KOPT-K1 (cell line): ENCODE results near the gene WDR64.
A peak's percentile ranks its signal among the peaks of the same experiment; 100 is the strongest.
"Not testable (repeated sequence)": the region's sequence is repeated elsewhere in the genome, so short reads cannot be mapped to it uniquely, and the experiment has no call there.

ENCODE experiments used
- H3K27ac ChIP-seq: fragments of 200-600 bp; sonication (generic); 2 replicates; pipeline ENCODE4 v1.5.1; 2016; ENCODE audit warnings: antibody characterized with exemption, mild to moderate bottlenecking, low read depth, low read length; ENCODE audit not compliant: poor library complexity, severe bottlenecking
- H3K36me3 ChIP-seq: fragments of 200-600 bp; sonication (generic); 2 replicates; pipeline ENCODE4 v1.5.1; 2017; ENCODE audit warnings: antibody characterized with exemption, mild to moderate bottlenecking, low read length, moderate library complexity; ENCODE audit not compliant: insufficient read depth
- H3K9me3 ChIP-seq: fragments of 200-600 bp; sonication (generic); 2 replicates; pipeline ENCODE4 v1.5.1; 2017; ENCODE audit warnings: antibody characterized with exemption, low read length, mild to moderate bottlenecking; ENCODE audit not compliant: insufficient read depth, poor library complexity, severe bottlenecking

The WDR64 gene

GRCh38 chr1:241666419-241666818 lies 14.3 kb downstream of the WDR64 start:
- Histone ChIP-seq H3K36me3 (no peaks in the 10 kb centered on the region), H3K9me3 (no peaks in the 10 kb centered on the region), H3K27ac (no peak overlapping the region)

GRCh38 chr1:241672301-241672700 lies 20.2 kb downstream of the WDR64 start:
- Histone ChIP-seq H3K9me3 (no peaks in the 10 kb centered on the region), H3K36me3 (no peaks in the 10 kb centered on the region), H3K27ac (no peak overlapping the region)

GRCh38 chr1:241674805-241675384 lies 22.8 kb downstream of the WDR64 start:
- no peaks in the 10 kb centered on the region for H3K36me3 ChIP-seq
- no peak overlapping the region for H3K27ac ChIP-seq
- H3K9me3 ChIP-seq: no peaks in the 10 kb centered on the region

- H3K27ac ChIP-seq: peak overlapping the region; percentile 90
- no peaks in the 10 kb centered on the region for H3K36me3 ChIP-seq
- H3K9me3 ChIP-seq: no peaks in the 10 kb centered on the region
Observed at GRCh38 chr1:241675983-241676382, 23.9 kb downstream of the WDR64 start.

- Histone ChIP-seq H3K9me3 (no peaks in the 10 kb centered on the region), H3K27ac (peak overlapping the region; percentile 90), H3K36me3 (no peaks in the 10 kb centered on the region)
Observed at GRCh38 chr1:241677201-241677600, 25.1 kb downstream of the WDR64 start.

GRCh38 chr1:241678536-241678935 lies 26.5 kb downstream of the WDR64 start:
- Histone ChIP-seq H3K27ac (peak overlapping the region; percentile 90), H3K9me3 (no peaks in the 10 kb centered on the region), H3K36me3 (no peaks in the 10 kb centered on the region)

GRCh38 chr1:241679404-241679803 lies 27.3 kb downstream of the WDR64 start:
- Histone ChIP-seq H3K9me3 (no peaks in the 10 kb centered on the region), H3K36me3 (no peaks in the 10 kb centered on the region), H3K27ac (peak overlapping the region; percentile 90)

GRCh38 chr1:241679961-241680360 lies 27.9 kb downstream of the WDR64 start:
- H3K9me3 ChIP-seq: no peaks in the 10 kb centered on the region
- H3K36me3 ChIP-seq: no peaks in the 10 kb centered on the region
- H3K27ac ChIP-seq: no peak overlapping the region

- H3K9me3 ChIP-seq, H3K27ac ChIP-seq, H3K36me3 ChIP-seq: not testable (repeated sequence)
Observed at GRCh38 chr1:241681861-241682448, 29.9 kb downstream of the WDR64 start.

- H3K9me3 ChIP-seq: no peaks in the 10 kb centered on the region
- no peak overlapping the region for H3K27ac ChIP-seq
- H3K36me3 ChIP-seq: no peaks in the 10 kb centered on the region
Observed at GRCh38 chr1:241682921-241683320, 30.8 kb downstream of the WDR64 start.

- Histone ChIP-seq H3K36me3 (no peaks in the 10 kb centered on the region), H3K9me3 (no peaks in the 10 kb centered on the region), H3K27ac (no peak overlapping the region)
Observed at GRCh38 chr1:241684108-241684507, 32.0 kb downstream of the WDR64 start.

- no peaks in the 10 kb centered on the region for H3K9me3 ChIP-seq
- H3K36me3 ChIP-seq: no peaks in the 10 kb centered on the region
- no peak overlapping the region for H3K27ac ChIP-seq
Observed at GRCh38 chr1:241688940-241689368, 36.9 kb downstream of the WDR64 start.

GRCh38 chr1:241695246-241696171 lies 43.4 kb downstream of the WDR64 start:
- no peaks in the 10 kb centered on the region for H3K36me3 ChIP-seq
- H3K9me3 ChIP-seq: no peaks in the 10 kb centered on the region
- no peak overlapping the region for H3K27ac ChIP-seq

- H3K27ac ChIP-seq: no peak overlapping the region
- no peaks in the 10 kb centered on the region for H3K9me3 ChIP-seq
- H3K36me3 ChIP-seq: no peaks in the 10 kb centered on the region
Observed at GRCh38 chr1:241696172-241696814, 44.2 kb downstream of the WDR64 start.
